PC-3 (cell line): ENCODE measurements around the gene WAC.

Source experiments
- CTCF ChIP-seq: fragments of 300-600 bp; sonication (generic); conservative IDR thresholded peaks from 2 replicates; pipeline ENCODE4 v1.5.1; 2017; ENCODE audit warnings: antibody characterized with exemption, low read depth, mild to moderate bottlenecking, low read length
- EZH2 ChIP-seq: fragments of 300-600 bp; sonication (generic); IDR thresholded peaks from one replicate; pipeline ENCODE4 v1.6.1; 2017; ENCODE audit warnings: antibody characterized with exemption, mild to moderate bottlenecking, low read length; ENCODE audit not compliant: unreplicated experiment
- EZH2phosphoT487 ChIP-seq: fragments of 300-600 bp; sonication (generic); IDR thresholded peaks from 2 replicates; pipeline ENCODE4 v1.6.1; 2018; ENCODE audit warnings: mild to moderate bottlenecking, antibody characterized with exemption, low read length, borderline replicate concordance

DNA sequence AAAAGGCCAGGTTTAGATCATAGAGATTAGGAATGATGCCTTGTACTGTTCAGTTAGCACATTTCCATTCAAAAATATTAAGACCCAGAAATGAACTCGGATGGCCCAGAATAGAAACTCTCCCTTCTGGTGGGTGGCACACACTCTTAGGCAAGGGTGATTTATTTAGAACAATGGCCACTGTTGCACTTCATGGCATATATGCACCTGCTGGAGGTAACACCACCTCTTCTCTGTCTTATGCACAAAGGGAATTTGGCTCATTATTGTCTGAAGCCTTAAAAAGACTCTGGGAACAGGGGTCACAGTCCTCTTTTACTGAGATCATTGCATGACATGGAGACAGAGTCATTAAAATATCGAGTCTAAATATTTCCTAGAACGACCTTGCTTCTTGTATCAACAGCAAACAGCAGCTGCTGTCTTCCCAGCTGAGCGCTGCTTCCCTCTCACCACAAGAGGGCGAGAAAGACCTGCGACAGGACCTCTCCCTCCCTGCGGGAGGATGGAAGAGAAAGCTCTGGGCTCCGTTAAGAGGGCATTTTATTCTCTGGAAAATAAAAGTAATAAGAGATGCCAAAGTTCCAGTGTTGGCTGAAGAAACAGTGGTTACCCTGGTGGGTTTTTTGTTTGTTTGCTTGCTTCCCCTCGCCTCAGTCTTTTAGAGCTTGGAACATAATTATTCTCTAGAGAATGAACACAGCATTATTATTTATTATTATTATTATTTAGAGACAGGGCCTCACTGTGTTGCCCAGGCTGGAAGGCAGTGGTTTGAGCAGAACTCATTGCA, 130.9 kb downstream of the WAC start:
- TF ChIP-seq CTCF (peak; percentile 91), EZH2phosphoT487 (no peak), EZH2 (no peak)
